ENCODE data around the gene MVK.

GRCh38 chr12:109613649-109614455 is 40.3 kb downstream of the MVK start:
- TF ChIP-seq CTCF (IDR thresholded peaks at IDR 0.05) (no peak), POLR2A (IDR thresholded peaks at IDR 0.05) (no peak)

Data from body of pancreas (tissue), 4 donors.